CD4-positive, alpha-beta memory T cell (primary cell): ENCODE measurements around the gene GRIN2D. TPM values are rescaled to one million over a fixed set of nuclear protein-coding genes. Genes with fewer than 3 reads are reported as not detected.

Experiments
- CTCF ChIA-PET: fragments of 350-600 bp; sonication (Branson Sonifier 250); formaldehyde crosslinking; loops from one replicate; lab custom pipeline; 2021; ENCODE audit warnings: inconsistent platforms; ENCODE audit not compliant: partially characterized antibody; lab: Charles Lee
- POLR2A ChIA-PET: fragments of 350-600 bp; sonication (Branson Sonifier 250); formaldehyde crosslinking; loops from one replicate; lab custom pipeline; 2021; ENCODE audit not compliant: partially characterized antibody; lab: Charles Lee
- DNase-seq, 5 donors: peaks; one replicate each; pipeline versions ENCODE4 v3.0.0 to v3.0.0-alpha.2; 2020 to 2022; ENCODE audit warnings: mixed read lengths in 1 of 5
- H3K27ac ChIP-seq: one replicate; pipeline ENCODE4 v1.7.0; 2013; ENCODE audit warnings: low read depth, low read length
- H3K27me3 ChIP-seq: 2 replicates; pipeline ENCODE4 v1.7.0; 2013; ENCODE audit warnings: mild to moderate bottlenecking, low read length, moderate library complexity; ENCODE audit not compliant: insufficient read depth
- H3K36me3 ChIP-seq: 2 replicates; pipeline ENCODE4 v1.7.0; 2013; ENCODE audit warnings: mild to moderate bottlenecking, low read length, moderate library complexity; ENCODE audit not compliant: insufficient read depth
- H3K4me1 ChIP-seq: 2 replicates; pipeline ENCODE4 v1.7.0; 2013; ENCODE audit warnings: mild to moderate bottlenecking, low read length, moderate library complexity; ENCODE audit not compliant: insufficient read depth
- H3K4me3 ChIP-seq, 2 donors: one replicate each; pipeline ENCODE4 v1.7.0; 2013; ENCODE audit warnings: low read length in 2 of 2, mild to moderate bottlenecking in 1 of 2
- H3K9me3 ChIP-seq, 2 donors: one replicate each; pipeline ENCODE4 v1.7.0; 2013; ENCODE audit warnings: low read length in 2 of 2, control low read depth in 1 of 2; ENCODE audit not compliant: control insufficient read depth in 1 of 2
- H3K27ac Mint-ChIP-seq, 7 donors: one replicate each; pipeline ENCODE4 v1.8.0; 2020 to 2021; ENCODE audit warnings: mixed read lengths in 7 of 7, mild to moderate bottlenecking in 6 of 7, inconsistent platforms in 3 of 7, moderate library complexity in 3 of 7
- H3K27me3 Mint-ChIP-seq, 2 donors: one replicate each; pipeline ENCODE4 v1.8.0; 2020 to 2021; ENCODE audit warnings: mixed read lengths in 2 of 2
- H3K36me3 Mint-ChIP-seq, 2 donors: one replicate each; pipeline ENCODE4 v1.8.0; 2020 to 2021; ENCODE audit warnings: mixed read lengths in 2 of 2, inconsistent platforms in 1 of 2, mild to moderate bottlenecking in 1 of 2
- H3K4me1 Mint-ChIP-seq, 4 donors: one replicate each; pipeline ENCODE4 v1.8.0; 2020 to 2021; ENCODE audit warnings: mixed read lengths in 4 of 4, mild to moderate bottlenecking in 1 of 4
- H3K4me3 Mint-ChIP-seq, 8 donors: one replicate each; pipeline ENCODE4 v1.8.0; 2020 to 2021; ENCODE audit warnings: mixed read lengths in 8 of 8, mild to moderate bottlenecking in 7 of 8, moderate library complexity in 6 of 8, inconsistent platforms in 3 of 8
- H3K9me3 Mint-ChIP-seq, 8 donors: one replicate each; pipeline ENCODE4 v1.8.0; 2020 to 2021; ENCODE audit warnings: mixed read lengths in 8 of 8, mild to moderate bottlenecking in 5 of 8, inconsistent platforms in 3 of 8, moderate library complexity in 1 of 8
- intact Hi-C: fragments of 100-400 bp; cut with micrococcal nuclease; formaldehyde crosslinking; loops from one replicate; pipeline ENCODE4 v1.15.1; 2023
- polyA plus RNA-seq, 2 donors: library from polyadenylated mRNA; unstranded; fragments of 300-500 nt; fragmentation: Illumina TruSeq; gene quantifications; one replicate each; pipeline ENCODE4 v1.2.3, GENCODE V29; 2021
- total RNA-seq, 2 experiments: library from RNA; stranded (reverse); gene quantifications; one replicate each; pipeline ENCODE4 v1.2.3, GENCODE V29; 2021

Gene GRIN2D
- total RNA-seq: under 1 TPM; 0.14 to 0.17 TPM
- polyA plus RNA-seq: not detected

- no peaks in the 10 kb centered on the region for H3K9me3 Mint-ChIP-seq
- H3K27ac Mint-ChIP-seq: peak within 1 kb of the TSS in 4 of 7 donors; percentile 41 to 86 (median 74)
- CTCF ChIA-PET: interaction anchor here (1.1 to 1.2 kb wide), 2 partner anchors 9 to 10 kb away, joined by 3 to 4 read pairs; no protein-coding TSS in a partner anchor
- no peak within 1 kb of the TSS for H3K27ac ChIP-seq
- intact Hi-C loops: no loop called here
- POLR2A ChIA-PET: interaction anchor here (0.6 to 0.7 kb wide), 2 partner anchors 11 to 203 kb away, joined by 3 read pairs; no protein-coding TSS in a partner anchor
- peak within 1 kb of the TSS; percentile 59 to 86 (median 70) for H3K4me3 Mint-ChIP-seq
- peaks cover 5% of the 10 kb centered on the region for H3K36me3 ChIP-seq
- peaks cover 21 to 59% (median 38%) of the 10 kb centered on the region in 4 donors for H3K4me1 Mint-ChIP-seq
- no peaks in the 10 kb centered on the region for H3K9me3 ChIP-seq
- peak; percentile 18 to 63 (median 26) for DNase-seq
- peaks cover 23% of the 10 kb centered on the region for H3K27me3 ChIP-seq
- H3K36me3 Mint-ChIP-seq: peaks cover 0 to 5% of the 10 kb centered on the region in 2 donors
- peaks cover 11 to 21% of the 10 kb centered on the region in 2 donors for H3K27me3 Mint-ChIP-seq
- peak within 1 kb of the TSS in 1 of 2 donors; percentile 24 for H3K4me3 ChIP-seq
- H3K4me1 ChIP-seq: peaks cover 58% of the 10 kb centered on the region
Observed at GRCh38 chr19:48393559-48394330, at the start of gene GRIN2D. TSS of gene GRIN2D (plus strand) at chr19:48393668. CDS start at chr19:48398393, 4,725 bp downstream.

- Histone ChIP-seq H3K4me1 (no peaks in the 10 kb centered on the region), H3K4me3 (no peak overlapping the region), H3K9me3 (no peaks in the 10 kb centered on the region), H3K27me3 (no peaks in the 10 kb centered on the region), H3K36me3 (no peaks in the 10 kb centered on the region), H3K27ac (no peak overlapping the region)
- H3K27ac Mint-ChIP-seq: no peak overlapping the region
- intact Hi-C loops: no loop called here
- H3K4me3 Mint-ChIP-seq: no peak overlapping the region
- H3K4me1 Mint-ChIP-seq: peaks cover 0 to 2% (median 0%) of the 10 kb centered on the region in 4 donors
- no peaks in the 10 kb centered on the region for H3K27me3 Mint-ChIP-seq
- no peak for DNase-seq
- ChIA-PET POLR2A (no interaction called here), CTCF (no interaction called here)
- peaks cover 7 to 10% of the 10 kb centered on the region in 2 donors for H3K36me3 Mint-ChIP-seq
- H3K9me3 Mint-ChIP-seq: no peaks in the 10 kb centered on the region
Observed at GRCh38 chr19:48344892-48345291, 48.6 kb upstream of the GRIN2D start.

- DNase-seq: no peak
- Histone ChIP-seq H3K27me3 (no peaks in the 10 kb centered on the region), H3K4me1 (no peaks in the 10 kb centered on the region), H3K4me3 (no peak overlapping the region), H3K27ac (no peak overlapping the region), H3K9me3 (no peaks in the 10 kb centered on the region), H3K36me3 (no peaks in the 10 kb centered on the region)
- intact Hi-C loops: no loop called here
- Mint-ChIP-seq H3K9me3 (no peaks in the 10 kb centered on the region), H3K27me3 (no peaks in the 10 kb centered on the region), H3K4me3 (no peak overlapping the region), H3K36me3 (peaks cover 7 to 11% of the 10 kb centered on the region in 2 donors), H3K27ac (peak overlapping the region in 2 of 7 donors; percentile 60 to 77), H3K4me1 (peaks cover 0 to 4% (median 2%) of the 10 kb centered on the region in 4 donors)
- CTCF ChIA-PET: no interaction called here
- POLR2A ChIA-PET: no interaction called here
Observed at GRCh38 chr19:48346191-48346590, 47.3 kb upstream of the GRIN2D start.

GRCh38 chr19:48348045-48348444, 45.4 kb upstream of the GRIN2D start:
- no peak for DNase-seq
- Mint-ChIP-seq H3K4me3 (no peak overlapping the region), H3K9me3 (no peaks in the 10 kb centered on the region), H3K27me3 (no peaks in the 10 kb centered on the region), H3K36me3 (peaks cover 5 to 7% of the 10 kb centered on the region in 2 donors), H3K4me1 (peaks cover 0 to 9% (median 4%) of the 10 kb centered on the region in 4 donors), H3K27ac (peak overlapping the region in 1 of 7 donors; percentile 42)
- no peaks in the 10 kb centered on the region for H3K36me3 ChIP-seq
- H3K27me3 ChIP-seq: no peaks in the 10 kb centered on the region
- no peak overlapping the region for H3K27ac ChIP-seq
- ChIA-PET POLR2A (no interaction called here), CTCF (interaction anchor here (1.1 kb wide), 1 partner anchor 14 kb away, joined by 5 read pairs; no protein-coding TSS in a partner anchor)
- no peak overlapping the region for H3K4me3 ChIP-seq
- H3K9me3 ChIP-seq: no peaks in the 10 kb centered on the region
- H3K4me1 ChIP-seq: no peaks in the 10 kb centered on the region
- intact Hi-C loops: no loop called here

- H3K27ac ChIP-seq: no peak overlapping the region
- no peak for DNase-seq
- intact Hi-C loops: no loop called here
- H3K36me3 Mint-ChIP-seq: peaks cover 2 to 4% of the 10 kb centered on the region in 2 donors
- no peak overlapping the region for H3K27ac Mint-ChIP-seq
- no peak overlapping the region for H3K4me3 ChIP-seq
- peaks cover 0 to 9% (median 4%) of the 10 kb centered on the region in 4 donors for H3K4me1 Mint-ChIP-seq
- H3K4me3 Mint-ChIP-seq: no peak overlapping the region
- no peaks in the 10 kb centered on the region for H3K36me3 ChIP-seq
- no peaks in the 10 kb centered on the region for H3K27me3 Mint-ChIP-seq
- ChIA-PET CTCF (interaction anchor here (1.1 to 4.2 kb wide), 3 partner anchors 15 to 235 kb away, joined by 4 to 20 read pairs (median 5); no protein-coding TSS in a partner anchor), POLR2A (no interaction called here)
- no peaks in the 10 kb centered on the region for H3K9me3 ChIP-seq
- H3K27me3 ChIP-seq: no peaks in the 10 kb centered on the region
- no peaks in the 10 kb centered on the region for H3K4me1 ChIP-seq
- H3K9me3 Mint-ChIP-seq: no peaks in the 10 kb centered on the region
Observed at GRCh38 chr19:48348737-48349136, 44.7 kb upstream of the GRIN2D start.

- POLR2A ChIA-PET: interaction anchor here (0.9 to 1.4 kb wide), 3 partner anchors 13 to 40 kb away, joined by 3 to 4 read pairs (median 4); partner anchors contain the start of genes KDELR1, SYNGR4 and TMEM143
- H3K36me3 ChIP-seq: no peaks in the 10 kb centered on the region
- no peaks in the 10 kb centered on the region for H3K9me3 Mint-ChIP-seq
Observed at GRCh38 chr19:48350856-48351255, 42.6 kb upstream of the GRIN2D start.

GRCh38 chr19:48351341-48351752, 42.1 kb upstream of the GRIN2D start:
- CTCF ChIA-PET: interaction anchor here (0.7 to 4.2 kb wide), 6 partner anchors 13 to 258 kb away, joined by 3 to 20 read pairs (median 6); partner anchors contain the start of genes KDELR1, SYNGR4 and TMEM143
- no peak overlapping the region for H3K4me3 ChIP-seq
- H3K9me3 ChIP-seq: no peaks in the 10 kb centered on the region
- H3K27me3 Mint-ChIP-seq: no peaks in the 10 kb centered on the region
- H3K36me3 Mint-ChIP-seq: peaks cover 2 to 4% of the 10 kb centered on the region in 2 donors
- H3K27ac ChIP-seq: no peak overlapping the region
- H3K27me3 ChIP-seq: no peaks in the 10 kb centered on the region
- peaks cover 0 to 9% (median 4%) of the 10 kb centered on the region in 4 donors for H3K4me1 Mint-ChIP-seq
- DNase-seq: peak; percentile 63 to 77 (median 69)
- H3K36me3 ChIP-seq: no peaks in the 10 kb centered on the region
- H3K4me1 ChIP-seq: no peaks in the 10 kb centered on the region
- H3K27ac Mint-ChIP-seq: peak overlapping the region in 3 of 7 donors; percentile 66 to 93 (median 76)
- no peaks in the 10 kb centered on the region for H3K9me3 Mint-ChIP-seq
- intact Hi-C loops: no loop called here
- no peak overlapping the region for H3K4me3 Mint-ChIP-seq
- POLR2A ChIA-PET: interaction anchor here (0.9 to 1.4 kb wide), 3 partner anchors 13 to 40 kb away, joined by 3 to 4 read pairs (median 4); partner anchors contain the start of genes KDELR1, SYNGR4 and TMEM143

More at GRCh38 chr19:48350856-48351255, 42.6 kb upstream of the GRIN2D start:
- Histone ChIP-seq H3K27me3 (no peaks in the 10 kb centered on the region), H3K27ac (no peak overlapping the region), H3K9me3 (no peaks in the 10 kb centered on the region), H3K4me3 (no peak overlapping the region), H3K4me1 (no peaks in the 10 kb centered on the region)
- Mint-ChIP-seq H3K36me3 (peaks cover 2 to 4% of the 10 kb centered on the region in 2 donors), H3K4me3 (no peak overlapping the region), H3K27ac (peak overlapping the region in 2 of 7 donors; percentile 76 to 93), H3K27me3 (no peaks in the 10 kb centered on the region), H3K4me1 (peaks cover 0 to 9% (median 4%) of the 10 kb centered on the region in 4 donors)
- DNase-seq: no peak
- CTCF ChIA-PET: interaction anchor here (0.6 to 4.2 kb wide), 10 partner anchors 13 to 1770 kb away, joined by 3 to 20 read pairs (median 4); partner anchors contain the start of genes KDELR1, SYNGR4 and TMEM143
- intact Hi-C loops: no loop called here
